HG03045 (cell line): ENCODE data around the gene LIN54.
"Not testable (repeated sequence)": the region's sequence is repeated elsewhere in the genome, so short reads cannot be mapped to it uniquely, and the experiment has no call there.

ENCODE experiments used
- ATAC-seq: cut with Tn5 transposase; IDR thresholded peaks from one replicate; pipeline ENCODE4 v1.9.1; 2021; ENCODE audit warnings: mild to moderate bottlenecking, moderate library complexity; ENCODE audit not compliant: unreplicated experiment

Gene LIN54

GRCh38 chr4:82951196-82951595 lies 59.4 kb downstream of the LIN54 start:
- ATAC-seq = no peak

GRCh38 chr4:82948647-82949204 lies 61.9 kb downstream of the LIN54 start:
- no peak for ATAC-seq

GRCh38 chr4:82947498-82947897 lies 63.1 kb downstream of the LIN54 start:
- no peak for ATAC-seq

GRCh38 chr4:82939414-82939813 lies 71.2 kb downstream of the LIN54 start:
- ATAC-seq = no peak

- no peak for ATAC-seq
Measured at GRCh38 chr4:82934441-82934840, 76.2 kb downstream of the LIN54 start.

GRCh38 chr4:82930848-82931755 lies 79.5 kb downstream of the LIN54 start:
- no peak for ATAC-seq

GRCh38 chr4:82921795-82922194 lies 88.8 kb downstream of the LIN54 start:
- ATAC-seq = no peak

- ATAC-seq = no peak
Measured at GRCh38 chr4:82919386-82919785, 91.2 kb downstream of the LIN54 start.

GRCh38 chr4:82918091-82918490 lies 92.5 kb downstream of the LIN54 start:
- ATAC-seq = no peak

- ATAC-seq = not testable (repeated sequence)
Measured at GRCh38 chr4:82913968-82914367, 96.7 kb downstream of the LIN54 start.

- no peak for ATAC-seq
Measured at GRCh38 chr4:82913305-82913704, 97.3 kb downstream of the LIN54 start.

- ATAC-seq = no peak
Measured at GRCh38 chr4:82909326-82909725, 101.3 kb downstream of the LIN54 start.

GRCh38 chr4:82906469-82906868 lies 104.2 kb downstream of the LIN54 start:
- ATAC-seq = no peak

GRCh38 chr4:82905205-82905604 lies 105.4 kb downstream of the LIN54 start:
- peak; percentile 32 for ATAC-seq

- ATAC-seq = no peak
Measured at GRCh38 chr4:82903737-82904136, 106.9 kb downstream of the LIN54 start.

GRCh38 chr4:82901183-82901718 lies 109.4 kb downstream of the LIN54 start:
- ATAC-seq = no peak

- ATAC-seq = peak; percentile 96
Measured at GRCh38 chr4:82900411-82901182, 110.0 kb downstream of the LIN54 start, which contains the start of gene THAP9. THAP9 (plus strand) TSS chr4:82900735; CDS start chr4:82900803, 68 bp downstream.

GRCh38 chr4:82900066-82900410 lies 110.6 kb downstream of the LIN54 start:
- ATAC-seq = peak; percentile 0

GRCh38 chr4:82899374-82900065 lies 111.1 kb downstream of the LIN54 start:
- ATAC-seq = no peak

GRCh38 chr4:82898322-82899243 lies 112.0 kb downstream of the LIN54 start:
- no peak for ATAC-seq
